Measurements from ENCODE around the gene ANKRD33B.
"Not testable (repeated sequence)": the region's sequence is repeated elsewhere in the genome, so short reads cannot be mapped to it uniquely, and the experiment has no call there.

The ANKRD33B gene

DNA sequence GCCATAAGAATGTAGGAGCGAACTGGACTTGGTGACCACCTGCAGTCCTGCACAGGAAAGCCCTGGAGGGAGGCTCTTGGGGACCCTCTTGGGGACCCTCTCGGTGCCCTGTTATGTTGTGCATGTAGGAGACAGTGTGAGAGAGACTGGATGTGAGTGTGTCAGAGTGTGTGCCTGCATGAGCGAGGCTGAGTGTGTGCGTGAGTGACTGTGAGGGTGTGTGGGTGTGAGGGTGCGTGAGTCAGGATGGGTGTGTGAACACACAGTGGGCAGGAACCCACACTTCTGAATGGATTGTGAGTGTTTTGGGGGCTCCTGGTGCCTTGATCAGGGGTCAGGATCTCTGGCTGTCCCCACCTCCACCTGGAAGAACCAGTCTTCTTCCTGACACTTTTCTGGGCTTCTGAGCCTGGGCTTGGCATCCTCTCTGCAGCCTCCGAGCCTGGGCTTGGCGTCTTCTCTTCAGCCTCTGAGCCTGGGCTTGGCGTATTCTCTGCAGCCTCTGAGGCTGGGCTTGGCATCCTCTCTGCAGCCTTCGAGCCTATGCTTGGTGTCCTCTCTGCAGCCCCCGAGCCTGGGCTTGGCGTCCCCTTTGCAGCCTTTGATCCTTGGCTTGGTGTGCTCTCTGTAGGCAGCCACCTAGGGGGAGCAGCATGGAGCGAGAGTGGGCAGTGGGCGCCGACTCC is 25.6 kb upstream of the ANKRD33B start:
- DNase-seq, result no peak

GRCh38 chr5:10538789-10539686 is 24.8 kb upstream of the ANKRD33B start:
- DNase-seq, result no peak

DNA sequence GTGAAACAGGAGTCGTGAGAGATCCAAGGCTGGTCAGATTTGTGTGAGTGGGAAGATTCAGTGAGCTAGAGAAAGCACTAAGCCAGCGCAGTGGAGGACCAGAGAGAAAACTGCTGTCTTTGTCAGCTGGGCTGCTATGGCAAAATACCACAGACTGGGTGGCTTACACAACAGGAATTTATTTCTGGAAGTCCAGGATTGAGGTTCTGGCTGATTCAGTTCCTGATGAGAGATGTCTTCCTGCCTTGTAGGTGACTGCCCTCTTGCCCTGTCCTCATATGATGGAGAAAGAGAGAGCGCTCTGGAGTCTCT is 24.2 kb upstream of the ANKRD33B start:
- no peak for DNase-seq

DNA sequence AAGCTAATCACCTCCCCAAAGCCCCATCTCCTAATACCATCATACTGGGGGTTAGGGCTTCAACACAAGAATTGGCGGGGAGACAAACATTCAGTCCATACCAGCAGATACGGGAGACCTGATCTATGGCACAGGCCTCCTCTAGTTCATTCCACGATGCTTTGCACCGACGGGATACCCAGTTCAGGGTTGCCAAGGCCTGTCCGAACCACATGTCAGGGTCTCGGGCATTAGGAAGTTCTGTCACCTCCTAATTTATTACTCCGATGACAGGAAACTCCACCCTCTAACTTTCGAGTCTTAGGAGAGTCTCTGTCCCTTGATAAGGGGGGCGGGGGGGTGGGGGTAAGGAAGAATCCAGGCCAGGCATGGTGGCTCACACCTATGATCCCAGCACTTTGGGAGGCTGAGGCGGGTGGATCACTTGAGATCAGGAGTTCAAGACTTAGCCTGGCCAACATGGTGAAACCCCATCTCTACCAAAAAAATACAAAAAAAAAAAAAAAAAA is 23.8 kb upstream of the ANKRD33B start:
- no peak for DNase-seq

DNA sequence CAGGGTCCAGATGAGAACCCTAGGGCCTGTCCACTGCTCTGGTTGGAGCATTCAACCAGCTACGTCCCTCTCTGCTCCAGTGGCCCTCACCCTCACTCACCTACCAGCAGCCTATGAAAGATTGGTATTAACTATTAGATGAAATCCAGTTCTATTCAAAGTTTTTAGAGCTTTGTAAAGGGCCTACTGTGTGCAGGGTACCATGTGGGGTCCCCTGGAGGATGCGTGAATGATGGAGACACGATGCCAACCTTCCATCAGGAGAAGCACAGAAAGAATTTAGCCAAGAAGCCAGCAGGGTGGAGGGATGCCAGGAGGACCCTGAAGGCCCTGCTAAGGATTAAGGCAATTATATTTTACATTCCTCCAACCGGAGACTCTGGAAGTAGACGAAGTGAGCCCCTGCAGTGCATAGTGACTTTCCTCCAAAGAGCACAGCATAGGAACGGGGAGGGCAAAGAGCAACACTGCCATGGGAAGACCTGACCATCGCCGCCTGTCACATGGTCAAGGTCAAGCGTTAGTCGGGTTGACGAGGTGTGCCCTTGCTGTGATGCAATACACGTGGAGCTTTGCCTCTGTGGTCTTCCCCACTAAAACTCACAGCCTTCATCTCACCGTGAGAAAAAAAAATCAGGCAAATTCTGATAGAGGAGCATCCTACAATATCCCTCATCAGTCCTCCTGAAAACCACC is 22.8 kb upstream of the ANKRD33B start:
- no peak for DNase-seq

GRCh38 chr5:10542055-10542550 is 21.8 kb upstream of the ANKRD33B start:
- DNase-seq, result no peak

DNA sequence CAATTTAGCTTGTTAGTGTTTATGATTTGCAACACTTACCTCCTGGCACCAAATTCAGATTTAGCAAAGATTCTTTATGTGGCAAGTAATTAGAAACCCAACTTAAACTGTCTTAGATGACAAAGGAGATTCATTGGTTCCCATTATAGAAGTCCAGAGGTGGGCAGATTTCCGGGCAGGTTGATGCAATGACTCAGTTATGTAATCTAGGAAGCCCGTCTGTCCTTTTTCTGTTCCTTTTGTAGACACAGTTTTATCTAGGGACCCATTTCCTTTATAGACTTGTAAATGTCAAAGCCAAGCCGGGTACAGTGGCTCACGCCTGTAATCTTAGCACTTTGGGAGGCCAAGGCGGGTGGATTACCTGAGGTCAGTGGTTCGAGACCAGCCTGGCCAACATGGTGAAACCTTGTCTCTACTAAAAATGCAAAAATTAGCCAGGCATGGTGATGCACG is 20.3 kb upstream of the ANKRD33B start:
- no peak for DNase-seq

GRCh38 chr5:10545084-10545483 is 18.8 kb upstream of the ANKRD33B start:
- no peak for DNase-seq

GRCh38 chr5:10546186-10546585 is 17.7 kb upstream of the ANKRD33B start:
- no peak for DNase-seq

DNA sequence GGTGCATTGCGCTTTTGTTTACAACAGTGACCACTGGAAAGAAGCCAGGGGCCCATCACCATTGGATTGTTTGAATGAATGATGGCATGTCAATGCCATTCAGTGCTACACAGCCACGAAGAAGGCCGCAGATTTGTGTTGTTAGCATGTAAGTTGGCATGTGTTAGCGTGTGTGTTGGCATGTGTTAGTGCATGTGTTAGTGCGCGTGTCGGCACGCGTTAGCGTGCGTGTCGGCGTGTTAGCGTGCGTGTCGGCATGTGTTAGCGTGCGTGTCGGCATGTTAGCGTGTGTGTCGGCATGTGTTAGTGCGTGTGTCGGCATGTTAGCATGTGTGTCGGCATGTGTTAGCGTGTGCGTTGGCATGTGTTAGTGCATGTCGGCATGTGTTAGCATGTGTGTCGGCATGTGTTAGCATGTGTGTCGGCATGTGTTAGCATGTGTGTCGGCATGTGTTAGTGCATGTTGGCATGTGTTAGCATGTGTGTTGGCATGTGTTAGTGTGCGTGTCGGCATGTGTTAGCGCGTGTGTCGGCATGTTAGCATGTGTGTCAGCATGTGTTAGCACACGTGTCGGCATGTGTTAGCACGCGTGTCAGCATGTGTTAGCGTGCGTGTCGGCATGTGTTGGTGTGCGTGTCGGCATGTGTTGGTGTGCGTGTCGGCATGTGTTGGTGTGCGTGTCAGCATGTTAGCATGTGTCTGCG is 15.3 kb upstream of the ANKRD33B start:
- DNase-seq, result no peak

DNA sequence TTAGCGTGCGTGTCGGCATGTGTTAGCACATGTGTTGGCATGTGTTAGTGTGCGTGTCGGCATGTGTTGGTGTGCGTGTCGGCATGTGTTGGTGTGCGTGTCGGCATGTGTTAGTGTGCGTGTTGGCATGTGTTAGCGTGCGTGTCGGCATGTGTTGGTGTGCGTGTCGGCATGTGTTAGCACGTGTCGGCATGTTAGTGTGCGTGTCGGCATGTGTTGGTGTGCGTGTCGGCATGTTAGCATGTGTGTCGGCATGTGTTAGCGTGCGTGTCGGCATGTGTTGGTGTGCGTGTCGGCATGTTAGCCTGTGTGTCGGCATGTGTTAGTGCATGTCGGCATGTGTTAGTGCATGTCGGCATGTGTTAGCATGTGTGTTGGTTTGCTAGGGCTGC is 14.8 kb upstream of the ANKRD33B start:
- DNase-seq, result not testable (repeated sequence)

GRCh38 chr5:10550222-10550995 is 13.5 kb upstream of the ANKRD33B start:
- no peak for DNase-seq

GRCh38 chr5:10551782-10552138 is 12.1 kb upstream of the ANKRD33B start:
- DNase-seq, result no peak

DNA sequence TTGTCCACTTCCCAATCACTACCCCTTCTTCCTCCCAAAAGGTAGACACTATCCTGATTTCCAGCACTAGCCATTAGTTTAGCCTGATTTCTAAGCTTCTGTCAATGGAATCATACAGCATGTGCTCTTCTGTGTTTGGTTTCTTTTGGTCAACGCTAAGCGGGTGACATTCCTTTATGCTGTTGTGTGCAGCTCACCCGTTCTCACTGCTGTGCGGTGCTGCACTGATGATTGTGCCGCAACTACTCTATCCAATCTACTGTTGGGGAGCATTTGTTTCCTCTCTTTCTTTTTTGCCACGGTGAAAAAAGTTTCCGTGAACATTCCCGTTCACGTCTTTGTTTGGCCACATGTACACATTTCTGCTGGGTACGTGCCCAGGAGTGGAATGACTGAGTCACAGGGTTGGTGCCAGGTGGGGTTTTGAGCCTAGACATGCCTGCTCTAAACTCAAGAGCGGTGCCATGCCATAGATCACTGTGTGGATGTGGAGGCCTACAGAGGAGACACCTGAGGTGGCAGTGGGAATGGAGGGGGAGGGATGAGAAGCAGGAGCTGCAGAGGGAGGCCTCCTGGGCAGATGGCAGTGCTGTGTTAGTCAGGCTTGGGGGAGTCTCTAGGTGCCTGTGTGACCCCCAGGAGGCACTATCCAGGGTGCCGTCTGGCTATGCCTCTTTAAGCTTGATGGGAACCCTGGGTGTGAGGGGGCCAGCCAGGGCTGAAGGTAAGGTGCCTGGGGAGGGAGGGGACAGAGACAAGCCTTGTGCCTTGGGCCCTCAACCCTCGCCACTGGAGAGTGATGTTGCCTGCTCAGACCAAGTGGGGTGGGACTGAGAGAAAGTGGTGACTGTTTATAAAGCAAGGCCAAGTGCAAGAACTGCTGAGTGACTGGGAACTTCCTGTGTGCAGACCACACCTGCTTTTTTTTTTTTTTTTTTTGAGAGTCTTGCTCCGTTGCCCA is 11.4 kb upstream of the ANKRD33B start:
- DNase-seq, result no peak

- no peak for DNase-seq
Observed at GRCh38 chr5:10553476-10553875, 10.4 kb upstream of the ANKRD33B start.

DNA sequence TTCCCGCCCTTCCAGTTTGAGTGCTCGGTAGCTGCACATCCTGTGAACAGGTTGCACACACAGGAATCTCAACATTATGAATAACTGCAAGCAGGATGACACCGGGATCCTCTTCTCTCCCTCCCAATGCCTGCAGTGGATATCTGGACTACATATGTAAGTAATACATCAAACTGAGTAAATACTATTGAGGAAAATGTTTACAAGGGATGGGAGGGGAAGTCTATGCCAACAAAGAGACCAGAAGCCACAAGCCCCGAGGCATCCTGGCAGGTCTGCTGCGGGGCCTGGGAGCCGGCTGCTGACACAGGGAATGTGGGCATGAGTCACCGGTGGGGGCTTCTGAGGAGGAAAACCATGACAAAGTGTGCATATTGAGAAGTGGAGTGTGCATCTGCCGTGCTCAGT is 8.6 kb upstream of the ANKRD33B start:
- no peak for DNase-seq

GRCh38 chr5:10556289-10556807 is 7.5 kb upstream of the ANKRD33B start:
- no peak for DNase-seq

GRCh38 chr5:10556893-10557746 is 6.8 kb upstream of the ANKRD33B start:
- DNase-seq, result no peak

- no peak for DNase-seq
Observed at GRCh38 chr5:10559151-10559550, 4.7 kb upstream of the ANKRD33B start.

DNA sequence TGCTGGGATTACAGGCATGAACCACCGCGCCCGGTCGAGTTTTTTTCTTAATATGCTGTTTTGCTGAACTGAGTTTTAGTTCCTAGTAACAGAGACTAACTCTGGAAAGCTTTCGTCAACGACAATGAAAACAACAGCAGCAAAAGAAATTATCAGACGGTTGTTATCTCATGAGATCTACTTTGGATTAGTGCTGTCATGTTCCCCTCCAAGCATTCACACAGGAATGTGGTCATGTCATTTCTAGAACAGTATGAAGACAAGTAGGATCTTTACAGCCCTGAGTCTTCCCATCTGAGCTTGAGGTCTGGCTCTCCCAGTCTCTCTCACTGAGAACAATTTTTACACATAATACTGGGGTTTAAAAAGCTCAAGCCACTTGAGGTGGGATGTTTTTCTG is 4.0 kb upstream of the ANKRD33B start:
- no peak for DNase-seq

Measured in CD4-positive, alpha-beta T cell treated with Interleukin-10 for 1 hour (primary cell).